C4-2B (cell line): Measurements from ENCODE around the gene FTH1.

Experiments used
- H3K27ac ChIP-seq: fragments of 450-650 bp; 2 replicates; pipeline ENCODE4 v1.5.1; 2017
- ZFX ChIP-seq: fragments of 450-650 bp; IDR thresholded peaks from 2 replicates; pipeline ENCODE4 v1.6.1; 2017
- TF ChIP-seq, protein P1 (sequence below): fragments of 450-650 bp; conservative IDR thresholded peaks from 2 replicates; pipeline ENCODE4 v1.5.1; 2017; ENCODE audit warnings: mild to moderate bottlenecking

The FTH1 gene

DNA sequence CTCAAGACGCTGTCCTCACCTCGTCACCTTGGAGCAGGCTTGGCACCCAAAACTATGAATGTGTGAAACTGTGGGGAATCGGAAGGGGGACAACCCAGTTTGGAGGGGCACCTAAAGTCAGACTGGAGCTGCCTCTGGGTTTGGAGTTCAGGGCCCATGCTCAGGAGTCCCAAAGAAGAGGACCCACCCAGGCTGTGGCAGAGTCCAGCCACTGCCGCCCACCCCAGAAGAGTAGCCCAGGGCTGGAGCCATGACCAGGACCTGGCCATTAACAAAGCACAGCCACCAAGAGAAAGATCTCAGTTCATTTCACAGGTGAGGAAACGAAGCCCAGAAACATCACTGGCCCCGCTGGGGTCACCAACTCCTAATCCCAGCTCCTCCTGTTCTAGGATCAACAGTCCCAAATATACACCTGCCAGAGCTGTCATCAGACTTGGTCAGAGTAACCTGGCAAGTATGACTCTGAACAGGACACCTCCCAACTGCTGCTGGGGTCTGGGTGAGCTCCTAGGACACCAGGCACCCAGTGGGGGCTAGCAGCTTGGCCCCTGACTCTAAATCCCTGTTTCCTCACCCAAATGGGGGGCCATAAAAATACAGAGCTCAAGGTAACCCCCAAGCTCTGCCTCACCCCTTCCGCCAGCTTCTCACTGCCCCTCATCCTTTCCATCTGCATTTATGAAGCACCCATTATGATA, 52.8 kb downstream of the FTH1 start:
- no peak overlapping the region for H3K27ac ChIP-seq
- TF ChIP-seq, protein P1, sequence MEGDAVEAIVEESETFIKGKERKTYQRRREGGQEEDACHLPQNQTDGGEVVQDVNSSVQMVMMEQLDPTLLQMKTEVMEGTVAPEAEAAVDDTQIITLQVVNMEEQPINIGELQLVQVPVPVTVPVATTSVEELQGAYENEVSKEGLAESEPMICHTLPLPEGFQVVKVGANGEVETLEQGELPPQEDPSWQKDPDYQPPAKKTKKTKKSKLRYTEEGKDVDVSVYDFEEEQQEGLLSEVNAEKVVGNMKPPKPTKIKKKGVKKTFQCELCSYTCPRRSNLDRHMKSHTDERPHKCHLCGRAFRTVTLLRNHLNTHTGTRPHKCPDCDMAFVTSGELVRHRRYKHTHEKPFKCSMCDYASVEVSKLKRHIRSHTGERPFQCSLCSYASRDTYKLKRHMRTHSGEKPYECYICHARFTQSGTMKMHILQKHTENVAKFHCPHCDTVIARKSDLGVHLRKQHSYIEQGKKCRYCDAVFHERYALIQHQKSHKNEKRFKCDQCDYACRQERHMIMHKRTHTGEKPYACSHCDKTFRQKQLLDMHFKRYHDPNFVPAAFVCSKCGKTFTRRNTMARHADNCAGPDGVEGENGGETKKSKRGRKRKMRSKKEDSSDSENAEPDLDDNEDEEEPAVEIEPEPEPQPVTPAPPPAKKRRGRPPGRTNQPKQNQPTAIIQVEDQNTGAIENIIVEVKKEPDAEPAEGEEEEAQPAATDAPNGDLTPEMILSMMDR = no peak
- TF ChIP-seq ZFX = no peak
